Mammary epithelial cell (primary cell): Measurements from ENCODE around the gene RAB3GAP1.

Experiments
- CTCF ChIP-seq, 2 donors: IDR thresholded peaks in 1 of 2; conservative IDR thresholded peaks in 1 of 2; 2 replicates each; pipeline ENCODE4 v1.5.1; 2011 to 2012; ENCODE audit warnings: inconsistent platforms in 2 of 2, low read length in 2 of 2, mild to moderate bottlenecking in 2 of 2, control low read depth in 1 of 2, low read depth in 1 of 2; ENCODE audit not compliant: insufficient read depth in 1 of 2; ENCODE audit errors: extremely low read depth in 1 of 2
- EZH2 ChIP-seq: IDR thresholded peaks from 2 replicates; pipeline ENCODE4 v1.6.1; 2012; ENCODE audit warnings: low read length, inconsistent platforms, borderline replicate concordance

- no peak for TF ChIP-seq CTCF (conservative IDR thresholded peaks at IDR 0.05 in 1 of 2, IDR thresholded peaks at IDR 0.05 in 1 of 2; ENCODE audit: extremely low read depth in 1 of 2, insufficient read depth in 1 of 2, low read depth in 1 of 2, low read length in 2 of 2)
- TF ChIP-seq EZH2 = no peak
These were observed 2.0 kb upstream of the RAB3GAP1 start for GRCh38 chr2:135050132-135050531.
